GM19328 (cell line): ENCODE data around the gene IRX3.

Experiments
- ATAC-seq: cut with Tn5 transposase; IDR thresholded peaks from one replicate; pipeline ENCODE4 v1.9.1; 2021; ENCODE audit warnings: mild to moderate bottlenecking, moderate library complexity; ENCODE audit not compliant: unreplicated experiment

IRX3 gene

DNA sequence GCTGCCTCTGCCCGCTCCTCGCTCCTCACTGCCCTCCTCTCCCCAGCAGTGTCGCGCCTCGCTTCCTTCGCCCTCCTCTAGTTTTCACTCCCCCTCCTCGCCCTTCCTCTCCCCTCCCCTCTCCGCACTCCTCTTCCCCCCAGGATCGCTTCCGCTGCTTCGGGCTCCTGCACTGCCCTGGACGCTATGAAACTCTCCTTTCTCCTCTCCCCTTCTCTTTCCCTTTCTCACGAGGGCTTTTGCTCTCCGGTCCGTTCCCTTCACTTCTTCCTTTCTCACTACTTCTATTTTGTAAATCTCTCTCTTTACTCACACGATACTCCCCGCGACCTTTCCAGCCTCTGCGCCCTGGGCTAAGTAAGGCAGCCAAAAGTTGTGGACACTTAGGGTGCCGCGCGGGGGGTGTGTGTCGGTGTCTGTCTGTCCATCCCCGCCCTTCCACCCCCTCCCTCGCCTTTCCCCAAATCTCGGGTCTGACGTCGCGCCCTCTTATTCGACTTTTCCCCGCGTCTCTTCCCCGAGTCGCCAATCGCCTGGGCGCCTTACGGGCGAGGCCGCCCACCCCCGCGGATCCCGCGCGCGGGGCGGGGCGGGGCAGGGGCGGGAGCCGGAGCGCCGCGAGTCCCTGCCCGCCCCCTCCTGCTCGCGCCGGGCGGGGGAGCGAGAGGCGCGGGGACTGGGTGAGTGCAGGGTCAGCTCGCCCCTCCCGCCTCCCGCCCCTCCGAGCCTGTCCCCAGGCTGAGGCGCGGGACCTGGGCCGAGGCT, at the start of gene IRX3:
TSS of gene IRX3 (minus strand) at position 422 of the 765 bp plus-strand sequence. CDS start 737 bp downstream, outside the sequence.
- no peak for ATAC-seq

DNA sequence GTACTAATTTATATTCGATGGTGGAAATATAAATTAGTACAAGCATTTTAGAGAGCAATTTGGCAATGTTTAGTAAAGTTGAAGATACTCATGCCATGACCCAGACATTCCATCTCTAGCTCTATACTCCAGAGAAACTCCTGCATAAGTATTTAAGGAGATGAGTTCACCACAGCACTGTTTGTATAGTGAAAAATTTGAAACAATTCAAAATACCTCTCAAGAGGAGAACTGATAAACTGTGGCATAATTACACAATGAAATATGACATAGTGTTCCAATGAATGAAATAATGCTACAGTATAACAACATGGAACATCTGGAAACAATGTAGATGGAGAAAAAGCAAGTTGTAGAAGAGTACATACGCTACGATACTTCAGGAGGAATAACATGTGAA, 48.6 kb upstream of the IRX3 start:
- no peak for ATAC-seq

DNA sequence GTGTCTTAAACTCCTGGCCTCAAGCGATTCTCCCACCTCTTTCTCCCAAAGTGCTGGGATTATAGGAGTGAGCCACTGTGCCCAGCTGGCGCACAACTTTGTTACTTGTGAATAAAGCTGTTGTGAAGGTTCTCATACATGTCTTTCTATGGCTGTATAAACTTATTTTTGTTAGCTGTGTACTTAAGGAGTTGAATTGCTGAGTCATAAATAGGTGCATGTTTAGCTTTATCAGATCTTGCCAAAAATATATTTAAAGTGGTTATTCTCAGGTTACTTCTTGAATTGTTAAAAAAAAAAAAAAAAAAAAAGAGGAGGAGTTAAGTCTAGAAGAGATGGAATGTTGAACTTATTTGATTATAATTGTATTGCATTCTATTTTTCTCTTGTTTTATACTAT, 47.6 kb upstream of the IRX3 start:
- no peak for ATAC-seq

DNA sequence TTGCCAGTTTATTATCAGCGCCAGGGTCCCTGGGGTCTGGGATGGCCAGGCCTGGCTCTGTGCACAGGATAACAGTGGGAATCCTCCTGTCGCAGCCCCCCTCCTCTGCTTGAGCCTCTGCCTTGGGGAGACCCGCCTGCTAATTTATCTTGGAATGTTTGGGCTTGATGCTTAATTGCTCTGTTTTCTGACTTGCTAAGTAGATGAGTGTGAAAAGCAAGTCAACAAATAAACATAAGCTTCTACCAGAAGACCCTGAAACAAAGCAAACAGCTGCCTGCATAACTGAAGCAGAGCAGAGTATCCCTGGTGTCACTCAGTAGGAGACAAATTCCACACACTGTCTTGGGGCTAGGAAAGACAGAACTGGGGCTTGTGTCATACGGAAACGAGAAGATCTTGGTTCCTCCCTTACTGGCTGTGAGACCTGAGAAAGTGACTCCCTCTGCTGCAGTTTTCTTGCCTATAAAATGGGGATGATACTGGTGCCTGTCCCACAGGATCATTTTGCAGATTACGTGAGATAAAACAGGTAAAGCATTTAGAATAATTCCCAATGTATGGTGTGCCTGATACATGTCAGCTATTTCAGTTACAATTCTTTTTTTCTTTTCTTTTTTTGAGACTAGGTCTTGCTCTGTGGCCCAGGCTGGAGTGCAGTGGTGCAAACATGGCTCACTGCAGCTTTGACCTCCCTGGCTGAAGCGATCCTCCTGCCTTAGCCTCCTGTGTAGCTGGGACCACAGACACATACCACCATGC, 44.8 kb upstream of the IRX3 start:
- no peak for ATAC-seq

DNA sequence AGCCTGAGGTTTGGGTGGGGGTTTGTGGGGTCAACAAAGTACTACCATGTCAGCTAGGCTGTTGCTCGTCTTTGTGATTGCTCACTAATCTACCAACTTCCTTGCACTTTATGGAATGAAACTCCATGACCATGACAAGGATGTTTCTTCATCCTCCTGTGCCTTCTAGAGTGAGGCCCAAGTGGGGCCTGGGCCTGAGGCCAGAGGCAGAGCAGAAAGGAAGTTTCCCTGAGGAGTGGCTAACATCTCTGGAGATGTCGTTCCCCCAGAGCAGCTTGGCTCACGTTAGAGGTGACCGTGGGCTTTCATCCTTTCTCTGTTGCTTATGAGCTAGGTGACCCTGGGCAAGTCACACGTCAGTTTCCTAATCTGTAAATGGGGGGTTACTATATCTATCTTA, 41.0 kb upstream of the IRX3 start:
- ATAC-seq, result no peak

DNA sequence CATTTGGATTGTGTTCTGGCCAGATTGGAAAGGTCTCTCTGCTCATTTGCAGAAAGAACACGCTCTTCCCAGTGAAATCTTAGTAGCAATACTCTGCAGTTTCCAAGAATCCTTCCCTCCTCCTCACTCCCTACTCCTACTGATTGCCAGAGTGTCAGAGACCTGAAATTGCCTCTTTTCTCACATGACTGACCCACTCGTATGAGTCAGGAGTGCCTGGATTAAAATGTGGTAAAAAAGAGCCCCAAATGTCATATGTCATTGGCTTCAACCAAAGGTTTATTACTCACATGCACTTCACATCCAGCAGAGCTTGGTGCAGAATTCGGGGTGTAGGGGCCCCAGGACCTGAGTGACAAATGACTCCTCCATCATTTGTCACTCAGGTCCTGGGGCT, 39.7 kb upstream of the IRX3 start:
- ATAC-seq, result no peak

DNA sequence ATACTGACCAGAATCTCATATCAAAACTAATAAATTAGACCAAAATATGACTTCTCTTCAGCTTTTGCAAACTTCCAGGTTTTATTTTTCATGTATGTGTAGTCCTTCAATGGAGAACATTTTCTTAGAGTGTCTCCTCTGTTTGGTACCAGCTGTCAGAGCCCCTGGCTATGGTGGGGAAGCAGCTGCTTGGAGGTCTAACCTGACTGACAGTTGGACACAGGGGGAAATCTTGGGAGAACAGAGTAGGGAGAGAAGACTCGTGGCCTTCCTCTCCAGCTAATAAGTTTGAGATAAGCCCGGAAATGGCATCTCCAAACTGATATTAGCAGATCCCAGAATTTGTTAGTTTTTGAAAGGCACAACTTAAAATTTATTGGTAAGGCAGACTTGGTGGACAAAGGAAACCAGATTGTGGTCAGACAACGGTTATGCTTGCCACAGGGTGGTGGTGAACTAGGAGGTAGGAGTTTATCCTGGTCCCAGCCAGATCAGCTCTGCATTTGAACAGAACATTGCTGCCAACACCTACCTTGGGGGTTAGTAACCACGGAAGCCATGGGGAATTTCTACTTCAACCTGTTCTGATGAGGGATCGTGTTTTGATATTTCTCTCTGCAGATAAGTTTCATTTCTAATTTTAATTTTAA, 39.2 kb upstream of the IRX3 start:
- no peak for ATAC-seq

DNA sequence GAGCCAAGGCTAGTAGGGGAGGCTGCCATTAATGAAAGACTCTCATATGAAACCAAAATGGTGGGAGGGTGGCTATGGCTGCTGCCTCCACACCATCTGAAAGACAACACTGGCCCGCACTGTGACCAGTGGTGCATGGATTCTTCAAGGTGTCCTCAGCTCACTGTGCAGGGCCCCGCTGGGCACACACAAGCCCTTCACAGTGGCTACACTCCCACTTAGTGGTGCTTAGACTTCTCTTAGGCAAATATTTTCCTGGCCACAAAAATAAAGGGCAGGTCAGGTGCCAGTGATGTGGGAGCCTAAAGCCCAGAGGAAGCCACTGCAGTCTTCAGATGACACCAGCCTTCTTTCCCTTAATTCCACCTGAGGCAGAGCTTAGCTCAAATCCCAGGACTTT, 38.1 kb upstream of the IRX3 start:
- ATAC-seq, result no peak

DNA sequence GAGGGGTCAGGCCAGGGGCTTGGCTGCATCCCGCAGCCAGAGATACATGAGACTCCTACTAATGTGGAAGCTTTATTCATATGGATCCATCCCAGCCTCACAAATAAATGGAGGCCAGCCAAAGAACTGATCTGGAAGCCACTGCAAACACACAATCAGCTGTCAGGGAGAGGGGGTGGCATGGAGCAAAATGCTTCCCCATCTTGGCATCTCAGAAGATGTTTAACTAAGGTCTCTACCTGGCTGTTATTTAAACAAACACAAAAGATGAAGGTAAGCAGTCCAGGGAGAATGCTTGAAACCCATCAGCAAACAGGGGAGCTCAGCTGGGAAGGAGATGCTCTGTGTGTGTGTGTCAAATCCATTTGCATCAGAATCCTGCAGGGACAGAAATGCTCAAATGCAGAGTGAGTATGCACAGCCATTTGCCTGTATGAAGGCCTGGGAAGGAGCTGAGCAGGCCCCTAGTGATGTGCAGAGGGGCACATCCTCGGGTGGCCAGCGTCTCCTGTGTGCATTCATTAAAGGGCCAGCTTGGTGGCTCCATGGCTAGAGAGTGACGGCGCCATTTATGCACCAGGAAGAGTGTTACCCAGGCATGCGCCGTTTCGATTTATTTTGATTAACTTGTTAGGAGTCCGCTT, 34.2 kb upstream of the IRX3 start:
- ATAC-seq, result no peak

DNA sequence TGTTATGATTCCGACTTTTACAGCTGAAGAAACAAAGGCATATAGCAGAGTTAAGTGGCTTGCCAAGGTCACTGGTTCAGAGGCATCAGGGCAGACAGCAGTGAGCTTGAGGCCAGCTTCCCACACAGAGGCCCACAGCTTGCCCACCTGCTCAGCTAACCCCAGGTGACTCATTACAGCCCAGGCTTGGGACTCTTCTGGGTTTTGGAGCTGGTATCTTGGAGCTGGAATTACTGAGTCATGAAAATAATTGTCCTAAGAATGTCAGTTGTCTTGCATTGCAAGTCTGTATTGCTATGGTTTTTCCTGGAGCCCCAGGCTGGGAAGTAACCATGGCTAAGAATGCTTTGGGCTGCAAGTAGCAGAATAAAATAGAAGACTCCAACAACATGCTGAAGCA, 32.4 kb upstream of the IRX3 start:
- ATAC-seq, result no peak

DNA sequence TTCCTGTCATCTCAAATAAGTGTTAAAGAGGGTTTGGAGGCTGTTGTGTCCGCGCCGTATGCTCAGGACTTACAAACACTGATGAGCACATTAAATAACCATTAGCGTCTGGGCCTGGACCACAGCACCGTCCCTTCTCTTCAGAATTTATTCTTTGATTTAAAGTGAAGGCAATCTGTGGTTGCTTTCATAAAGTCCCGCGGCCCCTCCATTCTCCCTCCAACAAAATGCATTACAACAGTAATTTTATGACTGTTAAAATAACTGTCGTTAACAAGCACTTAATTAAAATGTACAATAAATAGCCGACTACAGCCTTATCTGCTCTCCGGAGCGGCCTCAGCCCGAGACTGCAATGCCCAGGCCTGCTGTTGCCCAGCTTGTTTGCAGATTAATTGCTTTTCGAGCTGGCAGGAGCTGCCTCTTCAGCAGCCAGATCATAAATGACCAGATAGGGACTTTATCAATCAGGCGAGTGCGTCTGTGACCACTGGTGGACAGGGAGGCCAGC, 30.6 kb upstream of the IRX3 start:
- ATAC-seq, result no peak

DNA sequence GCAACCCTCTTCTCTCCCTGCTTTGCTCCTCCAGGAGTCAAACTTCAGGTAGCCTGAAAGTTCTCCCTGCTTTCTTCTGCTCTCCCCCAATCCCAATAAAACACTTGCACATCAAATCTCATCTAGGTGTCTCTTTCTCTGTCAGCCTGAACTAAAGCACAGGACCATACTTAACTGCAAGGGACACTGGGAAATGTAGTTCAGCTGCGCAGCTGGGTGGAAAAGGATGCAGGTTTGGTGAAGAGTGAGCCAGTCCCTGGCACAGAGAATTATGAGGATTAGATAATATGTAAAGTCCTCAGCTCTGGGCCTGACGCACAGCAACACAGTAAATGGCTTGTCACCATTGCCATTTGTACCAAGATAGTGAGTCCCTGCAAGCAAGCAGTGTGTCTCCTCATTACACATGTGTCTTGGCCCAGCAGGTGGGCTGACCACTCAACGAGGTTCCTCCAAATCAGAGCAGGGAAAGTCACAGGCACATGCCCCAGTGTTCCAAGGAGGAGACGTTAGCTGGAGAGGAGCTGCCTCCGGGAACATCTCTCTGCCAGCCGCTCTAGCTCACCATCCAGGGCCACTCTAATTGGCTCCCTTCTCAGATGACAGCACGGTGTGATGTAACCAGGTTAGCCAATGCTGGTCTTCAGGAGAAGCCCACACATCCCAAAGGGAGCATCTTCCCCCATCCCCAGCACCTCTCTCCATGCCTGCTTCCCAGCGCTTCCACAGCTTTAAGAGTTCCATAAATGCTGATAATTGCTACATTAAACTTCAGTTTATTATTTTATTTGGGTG, 29.7 kb upstream of the IRX3 start:
- no peak for ATAC-seq

DNA sequence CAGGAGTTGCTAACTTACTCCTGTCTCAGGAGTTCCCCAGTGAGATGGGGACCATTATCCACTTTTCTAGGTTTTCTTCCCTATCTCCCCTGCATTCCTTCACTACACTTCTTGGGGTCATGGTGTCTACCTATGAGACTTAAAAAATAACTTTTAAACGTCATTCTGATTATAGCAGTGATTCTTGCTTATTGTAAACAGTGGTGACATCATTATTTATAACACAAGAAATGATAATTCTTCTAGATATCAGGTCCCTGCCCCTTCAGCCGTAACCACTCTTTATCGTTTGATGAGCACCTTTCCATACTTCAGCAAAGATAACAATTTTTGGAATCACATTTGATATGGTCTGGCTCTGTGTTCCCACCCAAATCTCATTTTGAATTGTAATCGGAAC, 27.2 kb upstream of the IRX3 start:
- ATAC-seq, result no peak

DNA sequence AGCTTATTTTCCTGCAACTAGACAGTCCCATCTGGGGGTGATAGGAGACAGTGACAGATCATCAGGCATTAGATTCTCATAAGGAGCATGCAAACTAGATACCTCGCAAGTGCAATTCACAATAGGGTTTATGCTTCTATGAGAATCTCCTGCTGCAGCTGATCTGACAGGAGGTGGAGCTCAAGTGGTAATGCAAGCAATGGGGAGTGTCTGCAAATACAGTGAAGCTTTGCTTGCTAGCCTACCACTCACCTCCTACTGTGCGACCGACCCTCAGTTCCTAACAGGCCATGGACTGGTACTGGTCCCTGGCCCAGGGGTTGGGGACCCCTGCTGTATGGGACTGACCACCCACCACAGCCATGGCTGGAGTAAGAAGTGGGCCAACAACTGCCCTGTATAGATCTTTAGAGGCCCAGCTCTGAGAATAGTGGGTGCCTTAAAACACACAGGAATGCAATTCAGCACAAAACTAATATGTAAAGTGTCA, 26.0 kb upstream of the IRX3 start:
- no peak for ATAC-seq

DNA sequence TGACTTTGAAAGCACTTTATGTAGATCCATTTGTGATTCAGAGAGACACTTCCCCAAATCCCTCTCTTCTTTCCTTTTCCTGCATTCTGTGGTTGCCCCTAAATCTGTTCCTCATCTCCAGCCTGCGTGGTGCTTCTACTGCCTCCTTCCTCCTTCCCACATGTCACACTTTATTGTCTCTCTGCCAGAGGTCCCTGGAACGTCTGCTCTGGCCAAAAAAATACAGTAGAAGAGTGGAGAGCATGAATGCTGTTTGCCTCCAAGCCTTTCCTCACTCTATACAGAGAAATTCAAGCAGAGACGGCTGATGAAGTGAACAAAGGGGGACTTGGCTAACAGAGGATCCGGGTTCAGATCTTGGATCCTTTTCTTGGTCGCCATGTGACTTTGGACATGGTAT, 22.8 kb upstream of the IRX3 start:
- ATAC-seq, result no peak

DNA sequence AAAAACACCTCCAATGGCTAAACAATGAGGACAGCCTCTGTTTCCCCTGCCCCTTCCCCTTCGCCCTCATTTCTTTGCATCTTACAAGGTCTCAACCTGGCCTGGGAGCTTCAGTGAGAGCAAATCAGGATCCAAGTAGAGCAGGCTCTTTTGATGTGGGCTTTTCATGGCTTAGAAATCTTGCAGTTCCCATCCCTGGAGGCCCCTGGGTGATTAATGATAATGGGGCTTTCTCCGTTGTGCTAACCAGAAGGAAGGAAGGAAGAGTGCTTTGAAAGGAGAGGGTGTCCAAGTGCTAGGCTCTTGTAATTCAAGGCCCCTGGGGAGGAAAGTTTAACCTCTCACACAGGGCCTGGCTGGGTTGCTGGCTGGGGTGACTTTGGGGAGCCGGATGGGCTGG, 18.5 kb upstream of the IRX3 start:
- ATAC-seq, result no peak

DNA sequence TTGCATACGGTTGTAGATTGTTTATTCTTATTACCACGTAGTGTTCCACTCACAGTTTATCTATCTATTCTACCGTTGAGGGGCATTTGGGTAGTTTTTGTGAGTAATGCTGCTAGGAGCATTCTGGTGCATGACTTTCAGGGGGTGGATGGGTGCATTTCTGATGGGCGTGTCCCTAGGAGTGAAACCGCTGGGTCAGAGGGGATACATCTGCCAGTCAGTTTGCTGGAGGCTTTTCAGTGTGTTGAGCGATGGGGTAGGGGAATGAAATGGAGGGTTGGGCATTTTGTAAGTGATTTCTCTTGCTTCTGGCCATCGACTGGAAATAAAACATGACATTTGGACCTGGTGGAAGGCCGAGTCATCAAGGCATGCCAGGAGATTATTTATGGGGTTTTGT, 17.0 kb upstream of the IRX3 start:
- no peak for ATAC-seq

DNA sequence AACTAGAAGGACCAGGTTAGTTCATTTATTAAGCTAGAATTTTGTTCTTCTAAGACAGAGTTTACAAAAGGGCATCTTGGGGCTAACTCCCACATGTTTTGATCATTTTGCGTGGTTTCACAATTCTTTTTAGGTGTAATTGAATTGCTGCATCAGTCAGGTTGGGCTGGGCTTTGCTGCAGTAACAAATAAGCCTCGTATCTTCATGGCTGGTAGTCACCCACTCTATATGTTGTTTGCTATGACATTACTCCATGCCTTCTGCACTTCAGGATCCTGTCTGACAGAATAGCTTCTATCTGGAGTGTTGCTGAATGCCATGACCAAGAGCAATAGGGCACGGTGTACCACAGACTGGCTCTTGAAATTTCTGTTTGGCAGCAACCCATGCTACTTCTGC, 10.6 kb upstream of the IRX3 start:
- ATAC-seq, result no peak

DNA sequence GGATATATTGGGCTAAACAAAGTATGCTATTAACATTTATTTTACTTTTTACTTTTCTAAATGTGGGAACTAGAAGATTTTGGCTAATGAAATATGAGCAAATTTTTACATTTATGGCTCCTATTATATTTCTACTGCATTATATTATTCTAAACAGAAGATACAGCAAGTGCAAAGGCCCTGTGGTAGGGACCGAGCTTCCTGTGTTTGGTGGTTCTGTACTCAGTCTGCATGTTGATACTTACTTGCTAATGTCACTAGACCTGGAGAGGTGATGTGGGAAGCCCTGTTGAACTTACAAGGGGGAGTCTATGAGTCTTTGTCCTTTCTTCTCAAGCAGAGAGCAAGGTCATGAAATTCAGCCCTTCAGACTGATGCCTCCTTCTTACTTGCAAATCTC, 10.0 kb upstream of the IRX3 start:
- no peak for ATAC-seq
